Uterus (tissue), 4 donors: ENCODE results near the gene PRSS21. TPM values are rescaled to one million over a fixed set of nuclear protein-coding genes. Genes with fewer than 3 reads are reported as not detected.

Source experiments
- DNase-seq, 2 donors: peaks; one replicate each; pipeline ENCODE4 v3.0.0-alpha.2; 2019 to 2020
- H3K27ac ChIP-seq, 2 donors: fragments of 200-600 bp; sonication (generic); 1 replicate in 1 of 2; 2 replicates in 1 of 2; pipeline ENCODE4 v1.5.1; 2016 to 2018
- H3K27me3 ChIP-seq, 2 donors: fragments of 200-600 bp; sonication (generic); one replicate each; pipeline ENCODE4 v1.5.1; 2018 to 2019; ENCODE audit warnings: control low read depth in 1 of 2
- H3K36me3 ChIP-seq, 2 donors: fragments of 200-600 bp; sonication (generic); one replicate each; pipeline ENCODE4 v1.5.1; 2019; ENCODE audit warnings: control low read depth in 1 of 2
- H3K4me1 ChIP-seq, 2 donors: fragments of 200-600 bp; sonication (generic); one replicate each; pipeline ENCODE4 v1.5.1; 2018 to 2019; ENCODE audit warnings: control low read depth in 1 of 2
- H3K4me3 ChIP-seq, 2 donors: fragments of 200-600 bp; sonication (generic); 1 replicate in 1 of 2; 2 replicates in 1 of 2; pipeline ENCODE4 v1.5.1; 2018 to 2019; ENCODE audit warnings: mild to moderate bottlenecking in 1 of 2
- H3K9me3 ChIP-seq, 2 donors: fragments of 200-600 bp; sonication (generic); one replicate each; pipeline ENCODE4 v1.5.1; 2019; ENCODE audit warnings: control low read depth in 1 of 2
- POLR2A ChIP-seq, 2 donors: fragments of 450-650 bp; IDR thresholded peaks; one replicate each; pipeline ENCODE4 v1.6.1; 2016; ENCODE audit warnings: antibody characterized with exemption in 2 of 2, mild to moderate bottlenecking in 1 of 2, moderate library complexity in 1 of 2
- intact Hi-C: fragments of 100-400 bp; cut with DNase I; formaldehyde crosslinking; loops from one replicate; pipeline ENCODE4 v1.15.1; 2023; ENCODE audit warnings: low total_unique reads
- total RNA-seq, 4 donors: library from RNA; depleted of rRNA in 3 of 4; stranded (reverse); fragments of >200 nt in 3 of 4; gene quantifications; one replicate each; pipeline versions ENCODE4 v1.1.0 to v1.2.4, GENCODE V29; 2014 to 2023
- TF ChIP-seq, protein P1 (sequence below), 4 experiments: fragments of 200-600 bp in 2 of 4; fragments of 450-650 bp in 2 of 4; sonication (generic) in 2 of 4; IDR thresholded peaks; one replicate each; pipeline ENCODE4 v1.5.1; 2016 to 2019; ENCODE audit warnings: antibody characterized with exemption in 4 of 4, mild to moderate bottlenecking in 2 of 4, moderate library complexity in 1 of 4
- donor health status: DM: yes; HTN: yes; CAD: no.

The PRSS21 gene
- total RNA-seq, 4 donors from 2014 or later: not detected

DNA sequence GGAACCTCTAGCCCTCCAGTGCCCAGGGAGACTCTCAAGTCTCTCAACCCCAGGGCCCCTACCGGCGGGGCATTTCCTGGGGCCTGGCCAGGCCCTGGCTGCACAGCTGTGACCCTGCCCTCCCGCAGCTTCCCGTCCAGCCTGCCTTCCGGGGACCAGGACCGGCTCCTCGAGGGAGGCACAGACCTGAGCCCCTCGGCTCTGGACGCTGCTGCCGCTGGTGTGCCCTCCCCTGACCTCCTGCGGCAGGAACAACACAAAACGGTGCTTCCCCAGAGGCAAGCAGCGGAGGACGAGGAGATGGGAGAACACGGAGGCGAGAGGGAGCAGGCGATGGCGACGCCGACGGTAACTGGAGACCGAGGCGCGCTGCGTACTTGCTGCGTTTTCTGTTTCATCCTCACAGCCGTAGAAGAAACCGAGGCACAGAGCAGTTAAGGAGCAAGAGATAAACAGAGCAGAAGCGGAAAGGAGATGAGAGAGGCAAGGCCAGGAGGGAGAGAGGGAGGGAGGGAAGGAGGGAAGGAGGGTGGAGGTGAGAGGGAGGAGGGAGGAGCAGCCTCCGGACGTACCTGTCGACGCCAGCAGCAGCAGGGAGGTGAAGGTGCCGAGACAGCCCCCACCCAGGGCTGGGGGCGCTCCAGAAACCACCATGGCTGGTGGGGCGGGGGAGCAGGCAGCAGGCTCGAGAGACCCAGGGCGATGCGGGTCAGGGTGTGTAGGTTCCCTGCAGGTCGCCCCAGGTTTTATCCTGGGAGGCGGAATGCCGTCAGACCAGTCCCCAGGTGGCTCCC lies 40.6 kb downstream of the PRSS21 start, which contains the start of gene PRSS22:
TSS of gene PRSS22 (minus strand) at position 720 of the 794 bp plus-strand sequence. CDS start at position 654, 66 bp downstream.
- Histone ChIP-seq H3K36me3 (no peaks in the 10 kb centered on the region), H3K4me1 (no peaks in the 10 kb centered on the region), H3K27me3 (peaks cover 0 to 13% of the 10 kb centered on the region in 2 donors), H3K27ac (no peak within 1 kb of the TSS), H3K9me3 (no peaks in the 10 kb centered on the region), H3K4me3 (no peak within 1 kb of the TSS)
- no peak for DNase-seq
- no peak for TF ChIP-seq POLR2A (IDR thresholded peaks at IDR 0.05)
- TF ChIP-seq, protein P1, sequence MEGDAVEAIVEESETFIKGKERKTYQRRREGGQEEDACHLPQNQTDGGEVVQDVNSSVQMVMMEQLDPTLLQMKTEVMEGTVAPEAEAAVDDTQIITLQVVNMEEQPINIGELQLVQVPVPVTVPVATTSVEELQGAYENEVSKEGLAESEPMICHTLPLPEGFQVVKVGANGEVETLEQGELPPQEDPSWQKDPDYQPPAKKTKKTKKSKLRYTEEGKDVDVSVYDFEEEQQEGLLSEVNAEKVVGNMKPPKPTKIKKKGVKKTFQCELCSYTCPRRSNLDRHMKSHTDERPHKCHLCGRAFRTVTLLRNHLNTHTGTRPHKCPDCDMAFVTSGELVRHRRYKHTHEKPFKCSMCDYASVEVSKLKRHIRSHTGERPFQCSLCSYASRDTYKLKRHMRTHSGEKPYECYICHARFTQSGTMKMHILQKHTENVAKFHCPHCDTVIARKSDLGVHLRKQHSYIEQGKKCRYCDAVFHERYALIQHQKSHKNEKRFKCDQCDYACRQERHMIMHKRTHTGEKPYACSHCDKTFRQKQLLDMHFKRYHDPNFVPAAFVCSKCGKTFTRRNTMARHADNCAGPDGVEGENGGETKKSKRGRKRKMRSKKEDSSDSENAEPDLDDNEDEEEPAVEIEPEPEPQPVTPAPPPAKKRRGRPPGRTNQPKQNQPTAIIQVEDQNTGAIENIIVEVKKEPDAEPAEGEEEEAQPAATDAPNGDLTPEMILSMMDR (IDR thresholded peaks at IDR 0.05): no peak
- intact Hi-C loops: no loop called here

DNA sequence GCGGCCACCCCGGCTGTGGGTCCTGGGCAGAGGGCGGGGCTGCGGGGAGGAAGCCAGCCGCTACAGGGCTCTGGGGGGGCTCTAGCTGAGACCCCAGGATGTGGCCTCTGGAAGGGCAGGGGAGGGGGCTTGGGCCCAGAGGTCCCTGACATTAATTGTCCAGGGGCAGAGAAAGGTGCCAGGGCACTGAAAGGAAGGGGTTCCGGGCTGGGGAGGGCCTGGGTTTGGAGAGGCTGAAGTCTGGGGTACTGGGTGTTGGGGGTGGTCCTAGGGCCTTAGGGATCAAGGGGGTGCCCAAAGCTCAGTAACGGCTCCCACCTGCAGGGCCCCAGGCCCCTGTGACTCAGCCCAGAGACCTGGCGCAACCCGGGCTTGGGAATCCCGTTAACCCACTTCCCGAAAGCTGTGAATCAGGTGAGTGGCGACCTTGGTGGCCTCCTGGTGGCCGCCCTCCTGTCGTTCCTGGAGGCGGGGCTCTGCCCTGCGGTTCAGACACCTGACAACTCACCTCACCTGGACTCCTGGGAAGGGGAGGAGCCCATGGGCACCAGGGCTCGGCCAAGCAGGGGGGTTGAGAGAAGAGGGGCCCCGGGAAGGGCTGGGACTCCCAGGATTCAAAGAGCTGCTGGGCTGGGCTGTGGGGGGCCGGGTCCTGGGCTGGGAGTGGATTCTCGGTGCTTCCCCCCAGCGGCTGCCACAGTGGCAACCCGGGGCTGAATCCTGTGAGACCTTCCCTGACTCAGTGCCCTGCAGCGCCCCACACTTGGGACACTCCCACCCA lies 41.4 kb downstream of the PRSS21 start:
- no peak for DNase-seq
- H3K36me3 ChIP-seq: no peaks in the 10 kb centered on the region
- intact Hi-C loops: no loop called here
- H3K9me3 ChIP-seq: no peaks in the 10 kb centered on the region
- H3K27ac ChIP-seq: no peak overlapping the region
- H3K27me3 ChIP-seq: peaks cover 0 to 13% of the 10 kb centered on the region in 2 donors
- TF ChIP-seq, protein P1 (IDR thresholded peaks at IDR 0.05): no peak
- TF ChIP-seq POLR2A (IDR thresholded peaks at IDR 0.05): no peak
- H3K4me3 ChIP-seq: no peak overlapping the region
- no peaks in the 10 kb centered on the region for H3K4me1 ChIP-seq

DNA sequence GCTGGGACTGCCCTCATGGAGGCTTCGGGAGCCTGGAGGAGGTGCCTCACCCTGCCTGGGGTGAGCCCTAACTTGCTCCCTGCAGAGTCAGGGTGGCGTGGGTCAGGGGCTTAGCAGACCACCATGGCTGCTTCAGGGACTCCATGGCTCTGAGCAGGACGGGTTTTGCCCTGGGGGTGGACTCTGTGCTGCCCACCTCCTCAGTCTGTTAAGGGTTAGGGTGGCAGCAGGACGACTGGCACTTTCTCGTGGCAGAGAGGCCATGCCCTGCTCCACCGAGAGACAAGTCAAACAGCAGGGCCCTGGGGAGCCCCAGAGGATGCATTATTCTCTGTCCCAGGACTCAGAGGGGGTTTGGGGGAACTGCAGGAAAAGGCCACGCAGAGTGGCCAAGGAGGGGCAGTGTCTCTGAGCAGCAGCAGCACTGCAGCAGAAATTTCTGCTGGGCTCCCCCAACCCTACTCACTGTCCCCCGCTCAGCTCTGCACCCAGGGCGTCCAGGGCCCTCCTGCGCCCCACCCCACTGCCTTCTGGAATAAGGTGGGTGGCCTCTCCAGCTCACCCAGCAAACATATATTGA lies 42.7 kb downstream of the PRSS21 start:
- Histone ChIP-seq H3K9me3 (no peaks in the 10 kb centered on the region), H3K4me1 (no peaks in the 10 kb centered on the region), H3K27ac (no peak overlapping the region), H3K4me3 (no peak overlapping the region), H3K27me3 (peaks cover 0 to 13% of the 10 kb centered on the region in 2 donors), H3K36me3 (no peaks in the 10 kb centered on the region)
- intact Hi-C loops: no loop called here
- TF ChIP-seq, protein P1 (IDR thresholded peaks at IDR 0.05): no peak
- no peak for TF ChIP-seq POLR2A (IDR thresholded peaks at IDR 0.05)
- DNase-seq: no peak

DNA sequence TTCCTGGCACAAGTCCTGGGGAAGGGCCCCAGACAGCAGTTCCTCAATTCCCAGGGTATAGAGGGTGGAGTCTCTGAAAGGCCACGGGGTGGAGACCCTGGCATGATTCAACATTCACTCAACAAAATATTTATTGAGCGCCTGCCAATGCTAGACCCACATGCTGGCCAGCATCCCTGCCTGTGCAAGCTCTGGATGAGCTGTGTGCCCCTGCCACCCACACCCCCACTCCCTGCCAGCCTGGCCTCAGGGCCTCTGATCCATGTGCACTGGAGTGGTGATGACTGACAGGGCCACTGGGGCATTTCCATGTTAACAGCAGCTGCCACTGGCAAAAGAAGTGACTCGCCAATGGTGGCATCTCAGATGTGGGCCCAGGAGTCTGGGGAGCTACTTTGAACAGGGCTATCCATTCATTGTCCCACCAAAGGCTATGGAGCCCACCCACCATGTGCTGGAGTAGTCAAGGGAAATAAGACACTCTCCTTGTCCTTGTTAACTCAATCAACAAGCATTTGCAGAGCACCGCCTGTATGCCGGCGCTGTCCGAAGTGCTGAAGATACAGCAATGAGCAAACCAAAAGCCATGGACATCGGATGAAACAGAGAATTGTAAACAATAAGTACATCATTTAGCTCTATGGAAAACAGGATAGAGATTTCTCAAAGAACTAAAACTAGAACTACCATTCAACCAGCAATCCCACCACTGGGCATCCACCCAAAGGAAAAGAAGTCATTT lies 44.0 kb downstream of the PRSS21 start:
- H3K4me1 ChIP-seq: no peaks in the 10 kb centered on the region
- no peak for DNase-seq
- H3K4me3 ChIP-seq: no peak overlapping the region
- TF ChIP-seq, protein P1 (IDR thresholded peaks at IDR 0.05): no peak
- no peak for TF ChIP-seq POLR2A (IDR thresholded peaks at IDR 0.05)
- H3K36me3 ChIP-seq: no peaks in the 10 kb centered on the region
- H3K9me3 ChIP-seq: no peaks in the 10 kb centered on the region
- H3K27me3 ChIP-seq: peaks cover 0 to 13% of the 10 kb centered on the region in 2 donors
- intact Hi-C loops: no loop called here
- H3K27ac ChIP-seq: no peak overlapping the region
